RKO (cell line): ENCODE results near the gene ERCC8.

Experiments used
- DNase-seq: peaks from one replicate; pipeline ENCODE4 v3.0.0-alpha.2; 2016; ENCODE audit warnings: low spot score

Gene ERCC8

DNA sequence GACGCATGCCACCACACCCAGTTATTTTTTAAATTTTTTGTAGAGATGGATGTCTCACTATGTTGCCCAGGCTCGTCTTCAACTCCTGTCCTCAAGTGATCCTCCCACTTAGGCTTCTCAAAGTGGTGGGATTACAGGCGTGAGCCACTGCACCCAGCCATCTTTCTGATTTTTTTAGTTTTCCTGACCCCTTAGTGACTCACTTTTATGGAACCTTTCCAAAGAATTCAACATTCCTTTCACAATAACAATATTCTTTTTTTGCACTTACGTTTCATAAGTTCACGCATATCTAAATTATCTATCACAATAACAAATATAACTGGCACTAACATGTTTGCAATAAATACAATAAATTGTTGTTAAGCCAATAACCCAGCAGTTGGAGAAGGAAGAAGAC is 109.3 kb downstream of the ERCC8 start:
- peak; percentile 28 for DNase-seq

DNA sequence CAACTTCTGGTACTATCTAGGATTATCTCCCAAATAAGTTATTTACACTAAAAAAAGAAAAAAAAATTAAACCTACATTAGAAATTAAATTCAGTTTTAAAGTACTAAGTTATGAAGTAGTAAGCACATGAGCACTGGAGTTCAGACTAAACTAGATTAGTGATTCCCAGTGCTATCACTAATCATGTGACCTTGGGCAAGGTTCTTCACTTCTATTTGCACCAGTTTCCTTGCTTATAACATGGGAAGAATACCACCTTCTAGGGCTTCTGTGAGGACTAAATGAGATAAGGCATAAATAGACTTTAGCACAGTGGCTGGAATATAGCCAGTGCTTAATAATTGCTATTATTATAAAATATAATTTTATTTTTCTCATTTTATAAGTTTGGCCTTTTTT is 111.3 kb downstream of the ERCC8 start:
- no peak for DNase-seq

DNA sequence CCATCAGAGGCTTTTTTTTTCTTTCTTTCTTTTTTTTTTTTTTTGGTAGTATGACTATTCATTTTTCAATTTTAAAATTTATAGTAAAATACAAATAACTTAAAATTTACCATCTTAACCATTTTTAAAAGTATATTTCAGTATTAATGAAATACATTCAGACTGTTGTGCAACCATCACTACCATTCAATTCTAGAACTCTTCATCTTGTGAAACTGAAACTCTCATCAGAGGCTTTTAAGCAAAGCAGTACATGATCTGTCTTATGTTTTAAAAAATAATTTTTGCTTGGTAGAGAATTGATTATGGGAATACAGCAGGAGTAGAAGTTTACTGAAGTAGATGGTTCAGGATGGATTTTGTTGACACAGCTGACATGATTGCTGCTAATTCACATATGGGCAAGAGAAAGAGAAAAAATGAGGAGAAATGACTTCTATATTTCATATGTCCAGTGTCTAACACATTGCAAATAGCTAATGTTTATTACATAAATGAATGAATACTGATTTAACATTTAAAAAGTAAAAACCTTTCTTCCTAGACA is 114.2 kb downstream of the ERCC8 start:
- DNase-seq = no peak

DNA sequence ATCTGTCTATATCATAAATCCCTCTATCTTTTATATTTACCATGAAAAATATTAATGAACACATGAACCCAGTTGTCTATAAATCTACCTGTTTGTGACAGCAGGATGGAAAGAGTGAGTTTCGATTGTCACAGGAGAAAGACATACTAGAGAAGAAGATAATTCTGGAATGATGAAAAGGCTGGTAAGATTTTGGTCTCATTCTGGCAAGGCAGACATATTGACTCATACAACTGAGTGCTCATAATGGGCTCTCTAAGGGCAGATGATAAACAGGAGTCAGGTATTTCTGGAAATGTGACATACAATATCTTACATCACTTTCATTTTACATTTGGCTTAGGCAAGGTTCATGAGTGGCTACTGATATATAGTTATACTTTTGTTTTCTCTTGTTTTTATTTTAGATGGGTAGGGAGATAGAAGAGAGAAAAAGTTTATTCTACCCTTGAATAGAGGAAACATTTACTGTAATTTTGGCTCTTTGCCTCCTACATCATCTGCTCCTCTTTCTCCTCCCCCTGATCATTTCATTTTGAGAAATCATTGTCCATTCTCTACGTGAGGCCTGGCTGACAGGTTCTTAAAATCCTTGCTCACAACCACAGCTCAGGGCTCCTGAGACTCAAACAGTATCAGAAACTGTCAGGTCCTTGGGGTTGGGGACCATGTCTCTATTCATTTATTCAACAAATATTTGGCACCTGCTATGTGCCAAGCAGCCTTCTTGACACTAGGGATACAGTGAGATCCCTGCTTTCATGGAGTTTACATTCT is 115.2 kb downstream of the ERCC8 start:
- no peak for DNase-seq

DNA sequence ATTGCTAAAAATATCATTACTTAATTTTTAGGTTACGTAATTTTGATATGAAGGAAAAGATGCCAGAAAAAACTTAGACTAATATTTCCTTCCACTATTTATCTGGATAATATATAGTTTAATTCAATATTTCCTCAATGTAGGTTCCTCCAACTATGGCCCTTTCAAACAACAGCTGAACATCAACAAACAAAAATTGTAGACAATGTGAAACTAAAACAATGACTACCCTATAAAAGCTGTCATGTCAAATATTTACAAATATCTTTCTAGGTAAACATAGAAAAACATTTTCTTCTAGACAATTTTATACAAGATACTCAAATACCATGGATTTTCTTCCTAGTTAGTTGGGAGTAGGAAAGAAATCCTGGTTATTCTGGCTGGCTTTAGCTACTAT is 117.7 kb downstream of the ERCC8 start:
- DNase-seq = no peak

DNA sequence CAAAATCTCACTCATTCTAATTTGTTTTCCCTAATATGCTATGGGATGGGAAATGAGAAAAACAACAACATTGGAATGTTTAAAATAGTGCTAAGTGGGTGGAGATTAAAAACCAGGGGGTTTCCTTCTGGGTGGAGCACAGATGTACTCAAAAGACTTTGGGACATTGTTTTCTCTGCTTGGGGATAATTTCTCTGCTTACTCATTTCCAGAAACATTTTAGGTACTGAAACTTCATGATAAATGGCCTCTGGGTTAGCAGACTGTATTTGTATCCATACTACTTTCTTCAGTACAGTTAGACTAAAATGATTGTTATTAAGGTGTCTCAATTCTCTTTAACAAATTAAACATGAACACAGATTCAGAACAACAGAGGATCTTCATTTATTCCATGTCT is 118.2 kb downstream of the ERCC8 start:
- DNase-seq = no peak
